ENCODE measurements around the gene PPP2R2C.

Gene PPP2R2C

GRCh38 chr4:6301732-6302442 is 170.5 kb downstream of the PPP2R2C start:
- no peak for DNase-seq (ENCODE audit: low spot score)

GRCh38 chr4:6301051-6301731 is 171.2 kb downstream of the PPP2R2C start:
- DNase-seq (ENCODE audit: low spot score) = no peak

GRCh38 chr4:6300359-6300758 is 172.1 kb downstream of the PPP2R2C start:
- DNase-seq (ENCODE audit: low spot score) = no peak

GRCh38 chr4:6299875-6300274 is 172.5 kb downstream of the PPP2R2C start:
- DNase-seq (ENCODE audit: low spot score) = no peak

GRCh38 chr4:6298852-6299251 is 173.6 kb downstream of the PPP2R2C start:
- no peak for DNase-seq (ENCODE audit: low spot score)

GRCh38 chr4:6298035-6298434 is 174.4 kb downstream of the PPP2R2C start:
- DNase-seq (ENCODE audit: low spot score) = no peak

GRCh38 chr4:6297266-6297815 is 175.1 kb downstream of the PPP2R2C start:
- DNase-seq (ENCODE audit: low spot score) = no peak

GRCh38 chr4:6296026-6296425 is 176.4 kb downstream of the PPP2R2C start:
- no peak for DNase-seq (ENCODE audit: low spot score)

- DNase-seq (ENCODE audit: low spot score) = no peak
Measured at GRCh38 chr4:6295495-6295894, 176.9 kb downstream of the PPP2R2C start.

GRCh38 chr4:6294705-6295421 is 177.6 kb downstream of the PPP2R2C start:
- no peak for DNase-seq (ENCODE audit: low spot score)

- no peak for DNase-seq (ENCODE audit: low spot score)
Measured at GRCh38 chr4:6293661-6294060, 178.8 kb downstream of the PPP2R2C start.

GRCh38 chr4:6293097-6293445 is 179.3 kb downstream of the PPP2R2C start:
- no peak for DNase-seq (ENCODE audit: low spot score)

- no peak for DNase-seq (ENCODE audit: low spot score)
Measured at GRCh38 chr4:6292376-6293096, 179.9 kb downstream of the PPP2R2C start.

- no peak for DNase-seq (ENCODE audit: low spot score)
Measured at GRCh38 chr4:6291784-6292297, 180.6 kb downstream of the PPP2R2C start.

GRCh38 chr4:6290769-6291547 is 181.5 kb downstream of the PPP2R2C start:
- no peak for DNase-seq (ENCODE audit: low spot score)

GRCh38 chr4:6290256-6290655 is 182.2 kb downstream of the PPP2R2C start:
- no peak for DNase-seq (ENCODE audit: low spot score)

- no peak for DNase-seq (ENCODE audit: low spot score)
Measured at GRCh38 chr4:6288871-6289270, 183.5 kb downstream of the PPP2R2C start.

GRCh38 chr4:6288342-6288741 is 184.1 kb downstream of the PPP2R2C start:
- no peak for DNase-seq (ENCODE audit: low spot score)

GRCh38 chr4:6287017-6287788 is 185.2 kb downstream of the PPP2R2C start:
- no peak for DNase-seq (ENCODE audit: low spot score)

- DNase-seq (ENCODE audit: low spot score) = no peak
Measured at GRCh38 chr4:6283282-6283681, 189.1 kb downstream of the PPP2R2C start.

Data from CD4-positive, alpha-beta T cell treated with Interleukin-2 at 100 ng/mL for 4 hours (primary cell).